Heart left ventricle (tissue), 13 donors: ENCODE data around the gene SAP30L.

Experiments used
- POLR2A ChIP-seq, 2 donors: fragments of 450-650 bp; IDR thresholded peaks; one replicate each; pipeline ENCODE4 v1.6.1; 2017; ENCODE audit warnings: antibody characterized with exemption in 2 of 2, mild to moderate bottlenecking in 2 of 2, moderate library complexity in 2 of 2
- TF ChIP-seq, protein P1 (sequence below), 12 donors: fragments of 200-600 bp; sonication (generic) in 4 of 12; IDR thresholded peaks; one replicate each; pipeline versions ENCODE4 v1.5.0 to v1.8.0; 2018 to 2022; ENCODE audit warnings: antibody characterized with exemption in 12 of 12, mild to moderate bottlenecking in 5 of 12
- donor health status: ischemic (EF 13 %, LVEDD 7.1; RV severe dilation, severe dysfunction).
- donor health status: DM: no; HTN: yes; CAD: no.
- donor health status: DM: no; HTN: no; CAD: no.
- donor health status: ischemic (EF 25% LVEDD 6.9; RV normal size, moderate dysfunction).
- donor health status: ischemic (EF 25% LVEDD 5.7; RV mildly dilated, moderate dysfunction).
- donor health status: ischemic (EF 35%, LVEDD 5.7; RV mildly dilated, moderate dysfunction).
- donor health status: nonischemic (EF 11% LVEDD 7.7; RV severe dilation, severe dysfunction).
- donor health status: DM: yes; HTN: yes; CAD: no.
- donor health status: PGD.
- donor health status: ischemic (EF 29% LVEDD 5.4; RV normal size, mild dysfunction).
- donor health status: nonischemic (EF 23%, LVEDD 6.1; RV moderate dilation, normal function).

DNA sequence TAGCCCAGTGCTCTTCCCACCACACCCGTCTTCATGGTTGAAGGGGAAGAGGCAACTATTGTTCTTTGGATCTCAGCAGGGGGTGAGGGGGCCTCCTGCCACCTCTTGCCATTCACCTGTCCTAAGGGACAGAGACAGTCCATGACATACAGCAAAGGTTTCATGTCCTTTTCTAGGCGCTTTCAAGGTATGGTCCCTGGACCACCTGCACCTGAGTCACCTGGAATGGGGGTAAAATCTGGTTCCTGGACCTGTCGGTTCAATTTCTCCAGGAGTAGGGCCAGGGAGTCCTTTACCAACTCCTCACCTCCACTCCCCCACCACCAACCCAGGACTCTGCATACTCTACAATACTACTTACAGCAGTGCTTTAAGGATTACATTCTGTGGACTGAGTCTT lies 33.5 kb upstream of the SAP30L start:
- TF ChIP-seq, protein P1, sequence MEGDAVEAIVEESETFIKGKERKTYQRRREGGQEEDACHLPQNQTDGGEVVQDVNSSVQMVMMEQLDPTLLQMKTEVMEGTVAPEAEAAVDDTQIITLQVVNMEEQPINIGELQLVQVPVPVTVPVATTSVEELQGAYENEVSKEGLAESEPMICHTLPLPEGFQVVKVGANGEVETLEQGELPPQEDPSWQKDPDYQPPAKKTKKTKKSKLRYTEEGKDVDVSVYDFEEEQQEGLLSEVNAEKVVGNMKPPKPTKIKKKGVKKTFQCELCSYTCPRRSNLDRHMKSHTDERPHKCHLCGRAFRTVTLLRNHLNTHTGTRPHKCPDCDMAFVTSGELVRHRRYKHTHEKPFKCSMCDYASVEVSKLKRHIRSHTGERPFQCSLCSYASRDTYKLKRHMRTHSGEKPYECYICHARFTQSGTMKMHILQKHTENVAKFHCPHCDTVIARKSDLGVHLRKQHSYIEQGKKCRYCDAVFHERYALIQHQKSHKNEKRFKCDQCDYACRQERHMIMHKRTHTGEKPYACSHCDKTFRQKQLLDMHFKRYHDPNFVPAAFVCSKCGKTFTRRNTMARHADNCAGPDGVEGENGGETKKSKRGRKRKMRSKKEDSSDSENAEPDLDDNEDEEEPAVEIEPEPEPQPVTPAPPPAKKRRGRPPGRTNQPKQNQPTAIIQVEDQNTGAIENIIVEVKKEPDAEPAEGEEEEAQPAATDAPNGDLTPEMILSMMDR (IDR thresholded peaks at IDR 0.05), result no peak
- no peak for TF ChIP-seq POLR2A (IDR thresholded peaks at IDR 0.05)
